GM06990 (cell line): ENCODE measurements around the gene AKIP1.
A peak's percentile ranks its signal among the peaks of the same experiment; 100 is the strongest.
"Not testable (repeated sequence)": the region's sequence is repeated elsewhere in the genome, so short reads cannot be mapped to it uniquely, and the experiment has no call there.

ENCODE experiments used
- DNase-seq: peaks from one replicate; pipeline ENCODE4 v3.0.0-alpha.2; 2011; ENCODE audit not compliant: insufficient read length; ENCODE audit errors: extremely low read depth
- H3K27me3 ChIP-seq: replicated peaks from 2 replicates; pipeline ENCODE4 v1.6.0; 2011; ENCODE audit warnings: low read length; ENCODE audit not compliant: control insufficient read depth, insufficient read depth
- H3K36me3 ChIP-seq: 2 replicates; pipeline ENCODE4 v1.5.1; 2011; ENCODE audit warnings: low read length; ENCODE audit not compliant: control insufficient read depth, insufficient read depth
- H3K4me3 ChIP-seq: replicated peaks from 2 replicates; pipeline ENCODE4 v1.5.1; 2011; ENCODE audit warnings: low read depth, mild to moderate bottlenecking, control low read depth, low read length
- CTCF ChIP-seq: IDR thresholded peaks from 2 replicates; pipeline ENCODE4 v1.5.1; 2011; ENCODE audit warnings: low read length, control low read depth, mild to moderate bottlenecking, inconsistent platforms; ENCODE audit not compliant: insufficient read depth, poor library complexity, severe bottlenecking

The AKIP1 gene

GRCh38 chr11:8870411-8871170 is 40.4 kb upstream of the AKIP1 start:
- Histone ChIP-seq H3K4me3 (peak overlapping the region; percentile 62), H3K27me3 (no peaks in the 10 kb centered on the region; the same call in 1 of the 2 replicates), H3K36me3 (no peaks in the 10 kb centered on the region)
- no peak for TF ChIP-seq CTCF
- peak; percentile 26 for DNase-seq

- H3K27me3 ChIP-seq: no peaks in the 10 kb centered on the region; the same call in 1 of the 2 replicates
- TF ChIP-seq CTCF: no peak
- no peaks in the 10 kb centered on the region for H3K36me3 ChIP-seq
- peak overlapping the region; percentile 62 for H3K4me3 ChIP-seq
- DNase-seq: no peak
These were observed 39.7 kb upstream of the AKIP1 start for GRCh38 chr11:8871171-8871775.

GRCh38 chr11:8871962-8872361 is 39.0 kb upstream of the AKIP1 start:
- no peak for DNase-seq
- Histone ChIP-seq H3K36me3 (no peaks in the 10 kb centered on the region), H3K27me3 (no peaks in the 10 kb centered on the region; the same call in 1 of the 2 replicates), H3K4me3 (no peak overlapping the region)
- no peak for TF ChIP-seq CTCF

- DNase-seq: no peak
- Histone ChIP-seq H3K4me3 (no peak overlapping the region), H3K36me3 (no peaks in the 10 kb centered on the region), H3K27me3 (no peaks in the 10 kb centered on the region; the same call in 1 of the 2 replicates)
- no peak for TF ChIP-seq CTCF
These were observed 37.1 kb upstream of the AKIP1 start for GRCh38 chr11:8873741-8874405.

- Histone ChIP-seq H3K36me3 (no peaks in the 10 kb centered on the region), H3K4me3 (no peak overlapping the region), H3K27me3 (no peaks in the 10 kb centered on the region)
- DNase-seq: no peak
- TF ChIP-seq CTCF: no peak
These were observed 32.2 kb upstream of the AKIP1 start for GRCh38 chr11:8878771-8879170.

GRCh38 chr11:8881585-8881984 is 29.4 kb upstream of the AKIP1 start:
- not testable (repeated sequence) for H3K4me3 ChIP-seq, H3K36me3 ChIP-seq, DNase-seq, H3K27me3 ChIP-seq
